ENCODE results near the gene PXMP2.
"Not testable (repeated sequence)": the region's sequence is repeated elsewhere in the genome, so short reads cannot be mapped to it uniquely, and the experiment has no call there.

PXMP2 gene

GRCh38 chr12:132694888-132695287 is 7.5 kb downstream of the PXMP2 start:
- DNase-seq (ENCODE audit: low read depth) = not testable (repeated sequence)

GRCh38 chr12:132695431-132695830 is 8.0 kb downstream of the PXMP2 start:
- no peak for DNase-seq (ENCODE audit: low read depth)

- DNase-seq (ENCODE audit: low read depth) = peak; percentile 61
These were observed 11.0 kb downstream of the PXMP2 start for GRCh38 chr12:132698341-132698740.

- DNase-seq (ENCODE audit: low read depth) = peak; percentile 62
These were observed 12.9 kb downstream of the PXMP2 start for GRCh38 chr12:132700212-132700822.

DNA sequence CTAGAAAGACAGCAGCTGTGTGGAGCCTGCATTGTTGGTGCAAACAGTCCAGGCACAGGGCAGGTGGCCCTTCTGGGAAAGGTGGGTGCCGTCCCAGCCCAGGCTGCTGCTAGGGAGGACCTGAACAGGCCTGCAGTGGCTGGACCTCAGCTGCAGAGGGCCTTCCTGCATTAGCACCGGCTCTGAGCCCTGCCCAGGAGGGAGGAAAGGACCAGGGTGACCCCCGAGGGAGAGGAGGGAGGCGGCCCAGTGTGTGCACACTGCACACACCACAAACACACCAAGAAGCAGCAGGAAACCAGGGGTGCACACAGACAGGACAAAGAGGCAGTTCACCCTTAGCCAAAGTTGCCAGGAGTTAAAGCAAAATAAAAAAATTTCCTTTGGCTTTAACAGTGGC is 15.3 kb downstream of the PXMP2 start:
- no peak for DNase-seq (ENCODE audit: low read depth)

DNA sequence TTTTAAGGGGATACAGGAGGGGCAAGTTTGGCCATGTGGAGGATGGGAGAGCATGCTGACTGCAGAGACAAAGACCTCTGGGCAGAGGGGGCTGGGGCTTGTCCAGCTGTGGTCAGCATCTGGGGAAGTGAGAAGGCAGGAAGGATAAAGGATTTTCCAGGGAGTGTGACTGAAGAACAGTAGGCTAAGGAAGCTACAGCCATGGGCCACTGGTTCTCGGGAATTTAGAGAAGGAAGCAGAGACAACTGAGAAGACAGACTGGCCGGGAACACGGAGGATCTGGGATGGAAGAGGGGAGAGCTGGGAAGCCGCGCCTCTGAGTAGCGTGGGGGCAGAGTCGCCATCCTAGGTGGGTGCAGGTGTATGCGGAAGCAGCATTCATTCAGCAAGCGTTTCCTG is 16.3 kb downstream of the PXMP2 start:
- DNase-seq (ENCODE audit: low read depth) = no peak

DNA sequence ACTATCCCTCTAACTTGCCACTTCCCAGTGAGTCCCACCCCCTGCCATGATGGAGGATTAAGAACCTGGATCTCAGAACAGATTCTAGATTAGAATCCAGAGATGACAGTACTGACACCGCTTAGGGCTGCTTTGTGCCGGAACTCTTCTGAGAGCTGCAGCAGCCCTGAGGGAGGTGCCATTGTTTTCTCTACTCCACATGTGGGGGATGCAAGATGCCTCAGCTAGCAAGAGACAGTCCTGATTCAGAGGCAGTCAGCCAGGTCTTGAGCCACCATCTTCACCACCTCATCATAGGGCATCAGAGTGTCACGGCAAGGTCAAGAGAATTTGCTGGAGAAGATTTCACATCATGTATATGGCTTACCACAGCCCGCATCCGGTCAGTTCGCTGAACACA is 19.9 kb downstream of the PXMP2 start:
- no peak for DNase-seq (ENCODE audit: low read depth)

DNA sequence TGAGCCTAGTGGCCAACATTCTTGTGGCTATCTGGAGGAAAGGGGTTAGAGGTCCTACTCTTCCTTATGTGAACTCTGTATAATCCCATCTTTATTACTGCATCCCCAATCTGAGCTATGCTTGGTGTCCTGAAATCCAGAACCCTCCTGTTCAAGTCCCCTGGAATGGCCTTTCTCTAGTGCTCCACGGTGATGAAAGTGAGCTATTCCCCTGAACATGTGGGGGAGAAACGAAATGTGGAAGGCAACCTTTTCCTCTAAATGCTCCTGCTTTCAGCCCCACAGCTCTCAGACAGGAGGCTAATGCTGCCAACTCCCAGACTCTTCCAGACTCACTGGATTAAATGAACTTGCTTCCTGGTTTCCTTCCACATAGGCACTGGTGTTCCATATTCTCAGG is 20.8 kb downstream of the PXMP2 start:
- no peak for DNase-seq (ENCODE audit: low read depth)

- no peak for DNase-seq (ENCODE audit: low read depth)
These were observed 22.6 kb downstream of the PXMP2 start for GRCh38 chr12:132710043-132710404.

GRCh38 chr12:132710405-132711079 is 23.2 kb downstream of the PXMP2 start, which contains the start of gene PGAM5:
Gene PGAM5, plus strand, starts transcription at chr12:132710842. Its CDS starts 35 bp downstream, at chr12:132710877.
- DNase-seq (ENCODE audit: low read depth) = peak; percentile 72

DNA sequence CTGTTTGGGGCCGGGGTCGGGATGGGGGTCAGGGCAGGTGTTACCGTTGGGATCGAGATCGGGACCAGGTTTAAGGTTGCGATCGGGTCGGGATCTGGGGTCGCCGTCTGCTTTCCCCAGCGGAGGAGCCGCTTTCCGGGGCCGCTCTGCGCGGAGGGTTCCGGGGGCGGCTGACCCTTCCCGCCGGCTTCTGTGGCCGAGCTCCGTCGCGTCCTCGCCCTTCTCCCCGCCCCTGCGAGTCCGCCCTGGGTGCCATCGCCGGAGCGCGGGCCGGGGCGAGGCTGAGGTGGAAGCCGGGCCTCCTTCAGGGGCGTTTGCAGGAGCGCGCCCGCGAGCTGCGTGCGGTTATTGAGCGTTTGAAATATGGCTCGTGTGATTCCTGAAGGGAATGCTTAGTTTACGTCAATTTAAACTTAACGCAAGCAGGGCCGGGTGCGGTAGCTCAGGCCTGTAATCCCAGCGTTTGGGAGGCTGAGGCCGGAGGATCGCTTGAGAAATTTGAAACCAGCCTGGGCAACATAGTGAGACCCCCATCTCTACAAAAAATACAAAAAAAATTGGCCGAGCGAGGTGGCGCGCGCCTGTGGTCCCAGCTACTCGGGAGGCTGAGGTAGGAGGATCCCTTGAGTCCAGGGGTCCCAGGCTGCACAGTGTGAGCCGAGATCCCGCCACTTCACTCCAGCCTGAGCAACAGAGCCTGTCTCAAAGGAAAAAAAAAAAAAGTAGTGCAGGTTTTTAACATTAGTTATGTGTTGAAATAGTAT is 23.9 kb downstream of the PXMP2 start:
- no peak for DNase-seq (ENCODE audit: low read depth)

DNA sequence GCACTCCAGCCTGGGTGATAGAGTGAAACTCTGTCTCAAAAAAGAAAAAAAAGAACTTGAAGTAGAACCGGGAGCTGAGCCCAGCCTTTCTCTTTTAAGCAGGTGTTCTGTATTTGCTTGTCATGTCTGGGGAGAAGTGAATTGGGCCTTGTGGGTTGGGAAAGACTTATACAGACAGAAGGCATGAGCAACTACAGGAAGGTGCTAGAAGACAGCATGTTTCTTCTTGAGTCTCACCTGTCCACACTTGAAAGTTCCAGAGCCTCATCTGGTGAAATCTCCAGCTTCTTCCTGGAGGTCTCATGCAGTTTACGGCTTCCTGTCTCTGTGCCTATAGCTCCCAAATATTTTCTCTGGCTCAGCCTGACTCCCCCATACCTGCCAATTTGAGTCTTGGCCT is 25.7 kb downstream of the PXMP2 start:
- DNase-seq (ENCODE audit: low read depth) = no peak

DNA sequence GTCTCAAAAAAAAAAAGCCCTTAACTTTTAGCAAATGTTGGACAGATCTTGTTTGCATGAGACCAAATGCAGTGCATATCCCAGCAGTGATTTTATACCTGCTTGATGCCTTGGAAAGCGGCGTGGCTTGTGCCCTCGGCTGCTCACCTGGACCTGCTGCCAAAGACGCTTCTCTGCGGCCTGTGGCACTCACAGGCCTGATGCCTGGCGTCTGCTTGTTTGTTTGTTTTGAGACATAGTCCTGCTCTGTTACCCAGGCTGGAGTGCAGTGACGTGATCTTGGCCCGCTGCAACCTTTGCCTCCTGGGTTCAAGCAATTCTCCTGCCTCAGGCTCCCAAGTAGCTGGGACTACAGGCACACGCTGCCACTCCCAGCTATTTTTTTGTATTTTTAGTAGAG is 28.5 kb downstream of the PXMP2 start:
- no peak for DNase-seq (ENCODE audit: low read depth)

GRCh38 chr12:132716356-132716755 is 29.0 kb downstream of the PXMP2 start:
- DNase-seq (ENCODE audit: low read depth) = no peak

DNA sequence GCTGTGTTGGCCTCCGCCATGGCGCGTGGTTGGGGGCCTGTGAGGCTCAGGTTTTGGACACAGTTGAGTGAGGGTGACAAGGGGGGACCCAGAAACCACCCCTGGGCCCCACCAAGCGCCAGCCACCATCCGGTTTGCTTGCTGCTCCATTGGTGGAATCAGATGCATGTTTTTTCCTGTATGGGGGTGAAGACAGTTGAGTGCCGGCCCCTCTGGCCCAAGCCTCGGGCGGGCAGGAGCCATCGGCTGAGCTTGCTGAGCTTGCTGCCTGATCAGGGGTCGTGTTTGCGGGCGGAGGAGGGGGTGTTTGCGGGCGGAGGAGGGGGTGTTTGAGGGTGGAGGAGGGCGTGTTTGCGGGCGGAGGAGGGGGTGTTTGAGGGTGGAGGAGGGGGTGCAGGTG is 29.6 kb downstream of the PXMP2 start:
- no peak for DNase-seq (ENCODE audit: low read depth)

DNA sequence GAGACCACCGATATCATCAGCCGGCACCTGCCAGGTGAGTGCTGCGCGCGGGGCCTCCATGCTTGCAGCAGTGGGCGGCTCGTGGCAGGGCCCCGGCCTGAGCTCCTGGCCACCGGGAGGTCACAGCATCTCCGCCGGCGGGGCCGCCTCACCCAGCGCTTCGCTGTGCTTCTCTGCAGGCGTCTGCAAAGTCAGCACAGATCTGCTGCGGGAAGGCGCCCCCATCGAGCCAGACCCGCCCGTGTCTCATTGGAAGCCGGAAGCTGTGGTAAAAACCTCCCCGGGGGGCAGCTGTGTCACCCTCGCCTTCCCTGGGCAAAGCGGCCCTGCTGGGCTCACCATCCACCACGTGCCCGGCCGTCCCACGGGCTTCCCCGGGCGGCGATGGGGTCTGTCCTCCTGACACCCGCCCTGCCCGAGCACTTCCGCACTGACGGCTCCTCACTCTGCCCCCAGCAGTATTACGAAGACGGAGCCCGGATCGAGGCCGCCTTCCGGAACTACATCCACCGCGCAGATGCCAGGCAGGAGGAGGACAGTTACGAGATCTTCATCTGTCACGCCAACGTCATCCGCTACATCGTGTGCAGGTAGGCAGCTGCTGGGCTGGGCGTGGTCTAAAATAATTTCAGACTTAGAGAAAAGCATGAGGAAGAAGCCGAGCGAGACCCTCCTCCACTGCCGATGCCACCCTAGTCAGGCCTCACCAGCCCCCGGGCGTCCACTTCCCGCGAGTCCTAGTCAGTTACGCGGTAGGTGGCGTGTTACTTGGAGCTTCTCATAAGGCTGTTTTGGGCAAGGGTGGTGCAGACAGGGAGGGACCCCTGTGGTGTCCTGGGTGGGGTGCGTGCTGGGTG is 30.4 kb downstream of the PXMP2 start:
- no peak for DNase-seq (ENCODE audit: low read depth)

DNA sequence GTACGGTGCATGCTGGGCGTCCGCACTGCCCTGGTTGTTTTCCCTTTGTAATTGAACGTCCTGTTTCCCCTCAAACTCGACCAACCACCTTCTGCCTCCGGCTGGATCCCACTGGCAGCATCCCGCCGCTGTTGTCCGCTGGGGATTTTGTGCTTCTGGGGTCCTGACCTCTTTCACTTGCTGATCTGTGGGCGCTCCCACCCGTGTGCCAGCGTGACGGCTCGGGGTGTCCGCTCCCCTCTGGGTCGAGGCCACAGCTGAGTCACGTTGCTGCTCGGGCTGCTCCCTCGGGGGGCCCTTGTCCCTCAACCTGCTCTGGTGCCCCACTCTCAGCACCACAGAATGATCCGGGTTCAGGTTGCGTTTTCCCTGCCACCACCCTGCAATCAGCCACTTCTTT is 31.3 kb downstream of the PXMP2 start:
- no peak for DNase-seq (ENCODE audit: low read depth)

GRCh38 chr12:132719141-132719953 is 32.0 kb downstream of the PXMP2 start:
- DNase-seq (ENCODE audit: low read depth) = no peak

DNA sequence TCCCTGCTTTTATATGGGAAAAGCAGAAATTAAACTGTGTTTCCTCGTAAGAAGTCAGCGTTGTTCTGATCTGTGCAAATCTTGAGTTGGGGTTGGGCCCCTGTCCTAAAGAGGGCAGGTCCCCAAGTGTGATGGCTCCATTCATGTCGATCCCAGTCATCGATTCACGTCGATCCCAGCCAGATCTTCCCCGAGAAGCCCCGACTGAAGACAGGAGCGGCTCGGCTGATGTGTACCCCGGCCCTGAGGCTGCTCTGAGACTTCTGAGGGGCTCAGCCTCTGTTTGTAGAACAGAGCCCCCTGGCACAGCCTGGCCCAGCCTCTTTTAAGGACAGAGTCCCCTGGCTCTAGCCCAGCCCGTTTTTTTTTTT is 32.6 kb downstream of the PXMP2 start:
- DNase-seq (ENCODE audit: low read depth) = no peak

- no peak for DNase-seq (ENCODE audit: low read depth)
These were observed 33.4 kb downstream of the PXMP2 start for GRCh38 chr12:132720606-132721345.

All from fibroblast of gingiva (primary cell).